GM12878 (cell line): Measurements from ENCODE around the gene TYK2. TPM values are rescaled to one million over a fixed set of nuclear protein-coding genes. Genes with fewer than 3 reads are reported as not detected.

Experiments
- ATAC-seq: fragments of 200-7000 bp; cut with Tn5 transposase; 3 replicates; pipeline ENCODE4 v1.9.1; 2020; ENCODE audit warnings: mild to moderate bottlenecking, moderate library complexity
- BruUV-seq: library from RNA; stranded (reverse); fragments of 400-500 nt; replicated peaks from 2 replicates; lab custom pipeline; 2021; lab: Mats Ljungman, UMichigan
- CTCF ChIA-PET: fragments of 300-600 bp; sonication (Branson Sonifier 250); formaldehyde crosslinking; extraction: SDS; loops from one replicate; lab custom pipeline; 2021; ENCODE audit warnings: inconsistent platforms; lab: Yijun Ruan, JAX
- POLR2A ChIA-PET: fragments of 350-600 bp; formaldehyde crosslinking; extraction: SDS; loops from one replicate; lab custom pipeline; 2021; ENCODE audit warnings: inconsistent platforms; lab: Charles Lee
- RAD21 ChIA-PET: fragments of 300-600 bp; sonication (Branson Sonifier 250); formaldehyde crosslinking; loops from one replicate; lab custom pipeline; 2023; ENCODE audit warnings: antibody characterized with exemption; ENCODE audit not compliant: unreplicated experiment; lab: Charles Lee
- SMC1A ChIA-PET: fragments of 300-600 bp; sonication (Branson Sonifier 250); formaldehyde crosslinking; loops from one replicate; lab custom pipeline; 2023; ENCODE audit not compliant: unreplicated experiment, uncharacterized antibody; lab: Charles Lee
- DNase-seq: peaks from one replicate; pipeline ENCODE4 v3.0.0-alpha.2; 2011; ENCODE audit warnings: low read depth, low spot score
- FAIRE-seq: peaks from 3 replicates; lab custom pipeline; 2011; peaks lifted over from hg19 to GRCh38; lab: Jason Lieb, UNC
- H2AFZ ChIP-seq: 2 replicates; pipeline ENCODE4 v1.6.0; 2011; ENCODE audit warnings: low read depth, low read length, control low read depth; ENCODE audit not compliant: control insufficient read depth
- H3K27ac ChIP-seq: 2 replicates; pipeline ENCODE4 v1.5.1; 2011; ENCODE audit warnings: control low read depth; ENCODE audit not compliant: control insufficient read depth, insufficient read depth
- H3K27me3 ChIP-seq, 2 experiments: replicated peaks in 1 of 2; 2 replicates each; pipeline versions ENCODE4 v1.6.0 to v1.6.1; 2011; ENCODE audit warnings: low read length in 1 of 2; ENCODE audit not compliant: control insufficient read depth in 2 of 2, insufficient read depth in 2 of 2
- H3K36me3 ChIP-seq, 2 experiments: 2 replicates each; pipeline ENCODE4 v1.5.1; 2011; ENCODE audit warnings: low read length in 1 of 2; ENCODE audit not compliant: control insufficient read depth in 2 of 2, insufficient read depth in 2 of 2
- H3K4me1 ChIP-seq: 2 replicates; pipeline ENCODE4 v1.6.1; 2011; ENCODE audit warnings: mild to moderate bottlenecking, low read length, moderate library complexity, mixed read lengths; ENCODE audit not compliant: control insufficient read depth, insufficient read depth
- H3K4me2 ChIP-seq: 2 replicates; pipeline ENCODE4 v1.6.0; 2011; ENCODE audit warnings: control low read depth; ENCODE audit not compliant: control insufficient read depth, insufficient read depth
- H3K4me3 ChIP-seq: fragments of 200-600 bp; sonication (generic); 2 replicates; pipeline ENCODE4 v1.5.1; 2016
- H3K79me2 ChIP-seq: 2 replicates; pipeline ENCODE4 v1.6.0; 2011; ENCODE audit warnings: low read length; ENCODE audit not compliant: control insufficient read depth, insufficient read depth
- H3K9ac ChIP-seq: 2 replicates; pipeline ENCODE4 v1.8.0; 2011; ENCODE audit warnings: low read length, control low read depth, mixed read lengths; ENCODE audit not compliant: control insufficient read depth, insufficient read depth
- H3K9me3 ChIP-seq: replicated peaks from 3 replicates; pipeline ENCODE4 v1.5.1; 2011; ENCODE audit warnings: mild to moderate bottlenecking, low read length; ENCODE audit not compliant: control insufficient read depth, insufficient read depth
- H4K20me1 ChIP-seq: 2 replicates; pipeline ENCODE4 v1.6.0; 2011; ENCODE audit not compliant: control insufficient read depth, insufficient read depth
- CEBPB ChIP-seq, 2 experiments: fragments of 150-350 bp in 1 of 2; IDR thresholded peaks; 2 replicates each; pipeline ENCODE4 v1.6.1; 2012 to 2014; ENCODE audit warnings: low read depth in 2 of 2, low read length in 2 of 2, borderline replicate concordance in 1 of 2, inconsistent platforms in 1 of 2
- CREM ChIP-seq: IDR thresholded peaks from 2 replicates; pipeline ENCODE4 v1.6.1; 2014; ENCODE audit warnings: antibody characterized with exemption, low read depth
- E4F1 ChIP-seq: fragments of 450-650 bp; IDR thresholded peaks from 2 replicates; pipeline ENCODE4 v1.6.1; 2018; ENCODE audit warnings: borderline replicate concordance, mild to moderate bottlenecking; ENCODE audit not compliant: partially characterized antibody
- GABPA ChIP-seq: IDR thresholded peaks from 2 replicates; pipeline ENCODE4 v1.6.1; 2014; ENCODE audit warnings: antibody characterized with exemption, low read depth, mild to moderate bottlenecking, inconsistent platforms
- JUND ChIP-seq: IDR thresholded peaks from 2 replicates; pipeline ENCODE4 v1.6.1; 2012; ENCODE audit warnings: low read depth, mild to moderate bottlenecking, low read length, improper control_type of control experiment, moderate library complexity
- NFXL1 ChIP-seq: fragments of 450-650 bp; IDR thresholded peaks from 2 replicates; pipeline ENCODE4 v1.6.1; 2017; ENCODE audit warnings: antibody characterized with exemption, mild to moderate bottlenecking, borderline replicate concordance
- RAD51 ChIP-seq: fragments of 450-650 bp; IDR thresholded peaks from 2 replicates; pipeline ENCODE4 v1.6.1; 2016; ENCODE audit warnings: moderate library complexity, mild to moderate bottlenecking, inconsistent platforms
- RBBP5 ChIP-seq: fragments of 200-600 bp; sonication (generic); conservative IDR thresholded peaks from 2 replicates; pipeline ENCODE4 v1.6.1; 2016
- SREBF1 ChIP-seq: IDR thresholded peaks from 2 replicates; pipeline ENCODE4 v1.6.1; 2012; ENCODE audit warnings: mild to moderate bottlenecking, low read length
- TARDBP ChIP-seq: IDR thresholded peaks from 2 replicates; pipeline ENCODE4 v1.6.1; 2016; ENCODE audit warnings: borderline replicate concordance
- TCF12 ChIP-seq: IDR thresholded peaks from 2 replicates; pipeline ENCODE4 v1.6.1; 2011; ENCODE audit warnings: low read depth, mild to moderate bottlenecking, low read length
- USF1 ChIP-seq: IDR thresholded peaks from 2 replicates; pipeline ENCODE4 v1.6.1; 2011; ENCODE audit warnings: borderline replicate concordance, low read depth, mild to moderate bottlenecking, moderate library complexity, mixed read lengths, low read length; ENCODE audit not compliant: insufficient read depth; ENCODE audit errors: extremely low read length
- ZBED1 ChIP-seq: IDR thresholded peaks from 2 replicates; pipeline ENCODE4 v1.6.1; 2016; ENCODE audit warnings: borderline replicate concordance
- WGBS: methylation state at CpG from one replicate; pipeline ENCODE4 v1.1.6; 2016; ENCODE audit warnings: low lambda C conversion rate; ENCODE audit not compliant: insufficient replicate concordance, insufficient coverage; ENCODE audit errors: missing lambda C conversion rate; 5-methylcytosine and 5-hydroxymethylcytosine counted together
- in situ Hi-C: fragments of 300-500 bp; cut with MboI; formaldehyde crosslinking; loops from 9 replicates; pipeline ENCODE4 v1.14.3; 2018; ENCODE audit warnings: mixed read lengths
- intact Hi-C: fragments of 100-400 bp; cut with micrococcal nuclease; formaldehyde crosslinking; loops from one replicate; pipeline ENCODE4 v1.14.2; 2022; ENCODE audit not compliant: unreplicated experiment
- polyA plus RNA-seq, 11 experiments: library from polyadenylated mRNA; depleted of rRNA in 4 of 11; unstranded in 6 of 11; stranded (reverse) in 5 of 11; fragments of >200 nt; fragmentation: Nextera tagmentation in 4 of 11; fragmentation: Illumina TruSeq in 1 of 11; extraction: Ambion mirVana in 4 of 11; extraction: Trizol in 1 of 11; gene quantifications; 1 replicate in 1 of 11; 2 replicates in 10 of 11; pipeline versions ENCODE4 v1.2.1 to v1.2.3, GENCODE V29; 2011 to 2016; ENCODE audit warnings: inconsistent platforms in 2 of 11, missing spikeins in 2 of 11, low read depth in 1 of 11
- total RNA-seq, 4 experiments: library from RNA; depleted of rRNA in 3 of 4; stranded (reverse); fragments of >200 nt in 3 of 4; fragmentation: Illumina TruSeq in 1 of 4; extraction: Trizol in 1 of 4; gene quantifications; 2 replicates each; pipeline versions ENCODE4 v1.2.1 to v1.2.3, GENCODE V29; 2013 to 2021

Gene TYK2
- total and polyA plus RNA-seq, 10 of the 15 experiments (the other 5 are each of a cell fraction or from before 2014, with no cell fraction given) = 36.4 to 364 (median 179) TPM

GRCh38 chr19:10427169-10427568, 46.8 kb upstream of the TYK2 start:
- Histone ChIP-seq H3K27ac (peak overlapping the region; percentile 41; the same call in 1 of the 2 replicates), H3K27me3 (peaks cover 0 to 4% of the 10 kb centered on the region in 2 experiments; a peak in 2 of 4 replicates), H3K4me1 (peaks cover 61% of the 10 kb centered on the region), H3K36me3 (no peaks in the 10 kb centered on the region), H3K9ac (no peak overlapping the region), H3K4me2 (no peak overlapping the region), H3K4me3 (no peak overlapping the region), H3K9me3 (no peaks in the 10 kb centered on the region), H3K79me2 (peaks cover 2% of the 10 kb centered on the region; the same call in 1 of the 2 replicates), H4K20me1 (no peaks in the 10 kb centered on the region), H2AFZ (no peak overlapping the region)
- in situ Hi-C loops = no loop called here
- 87% methylated on average over 6 of the region's 6 CpGs for WGBS
- ChIA-PET POLR2A (interaction anchor here (0.9 to 7.2 kb wide), 5 partner anchors 9 to 156 kb away, joined by 3 to 78 read pairs (median 27); partner anchors contain the start of genes CDC37 and ICAM1), SMC1A (interaction anchor here (2.1 to 17.7 kb wide), 2 partner anchors 10 to 16 kb away, joined by 7 to 364 read pairs; partner anchors contain the start of gene CDC37), CTCF (interaction anchor here (1.0 to 27.3 kb wide), 6 partner anchors 8 to 36 kb away, joined by 3 to 1053 read pairs (median 6); partner anchors contain the start of genes CDC37 and PDE4A), RAD21 (interaction anchor here (1.3 to 4.2 kb wide), 5 partner anchors 9 to 39 kb away, joined by 4 to 31 read pairs (median 8); partner anchors contain the start of gene CDC37)
- no peak for FAIRE-seq
- DNase-seq = no peak
- intact Hi-C loops = no loop called here
- BruUV-seq = no TSS peak
- ATAC-seq = no peak
- no peak for TF ChIP-seq RAD51
- TF ChIP-seq JUND = no peak
- no peak for TF ChIP-seq TARDBP
- no peak for TF ChIP-seq CREM
- no peak for TF ChIP-seq ZBED1
- no peak for TF ChIP-seq E4F1
- no peak for TF ChIP-seq TCF12
- no peak for TF ChIP-seq RBBP5
- no peak for TF ChIP-seq NFXL1
- TF ChIP-seq CEBPB (IDR thresholded peaks at IDR 0.05; ENCODE audit: borderline replicate concordance in 1 of 2, low read depth in 2 of 2, low read length in 2 of 2) = no peak
- TF ChIP-seq GABPA = no peak
- no peak for TF ChIP-seq USF1
- TF ChIP-seq SREBF1 = no peak
